Mesenchymal stem cell (in vitro differentiated cells and primary cell): ENCODE measurements around the gene ALOX12B.
"Not testable (repeated sequence)": the region's sequence is repeated elsewhere in the genome, so short reads cannot be mapped to it uniquely, and the experiment has no call there.

Source experiments
- DNase-seq: peaks from one replicate; pipeline ENCODE4 v3.0.0-alpha.2; 2013
- H2AFZ ChIP-seq: one replicate; pipeline ENCODE4 v1.6.1; 2013; ENCODE audit warnings: low read depth, mild to moderate bottlenecking, control low read depth, inconsistent platforms, low read length, moderate library complexity
- H2AK5ac ChIP-seq: 2 replicates; pipeline ENCODE4 v1.6.1; 2013; ENCODE audit warnings: low read length, moderate library complexity, mild to moderate bottlenecking, inconsistent platforms; ENCODE audit not compliant: severe bottlenecking
- H2BK120ac ChIP-seq: one replicate; pipeline ENCODE4 v1.6.1; 2013; ENCODE audit warnings: low read depth, mild to moderate bottlenecking, inconsistent platforms, low read length, moderate library complexity
- H2BK12ac ChIP-seq, 2 experiments: one replicate each; pipeline ENCODE4 v1.6.1; 2013; ENCODE audit warnings: inconsistent platforms in 2 of 2, low read length in 2 of 2, mild to moderate bottlenecking in 2 of 2, moderate library complexity in 2 of 2, control low read depth in 1 of 2
- H2BK15ac ChIP-seq: one replicate; pipeline ENCODE4 v1.6.1; 2013; ENCODE audit warnings: mild to moderate bottlenecking, low read depth, inconsistent platforms; ENCODE audit not compliant: poor library complexity, severe bottlenecking
- H2BK5ac ChIP-seq: 2 replicates; pipeline ENCODE4 v1.6.1; 2013; ENCODE audit warnings: low read depth, mild to moderate bottlenecking, low read length, control low read depth, inconsistent platforms; ENCODE audit not compliant: poor library complexity, severe bottlenecking
- H3K14ac ChIP-seq, 2 experiments: one replicate each; pipeline ENCODE4 v1.6.1; 2013; ENCODE audit warnings: inconsistent platforms in 2 of 2, low read length in 2 of 2, control low read depth in 1 of 2, mild to moderate bottlenecking in 1 of 2, moderate library complexity in 1 of 2
- H3K18ac ChIP-seq, 2 experiments: one replicate each; pipeline ENCODE4 v1.6.1; 2013; ENCODE audit warnings: inconsistent platforms in 2 of 2, low read length in 2 of 2, control low read depth in 1 of 2, low read depth in 1 of 2, mild to moderate bottlenecking in 1 of 2
- H3K23ac ChIP-seq, 2 experiments: one replicate each; pipeline ENCODE4 v1.6.1; 2013; ENCODE audit warnings: inconsistent platforms in 2 of 2, low read length in 2 of 2, mild to moderate bottlenecking in 2 of 2, moderate library complexity in 2 of 2, control low read depth in 1 of 2
- H3K27ac ChIP-seq: 2 replicates; pipeline ENCODE4 v1.5.1; 2013; ENCODE audit warnings: mild to moderate bottlenecking, moderate library complexity, low read length, control low read depth, inconsistent platforms; ENCODE audit not compliant: poor library complexity, severe bottlenecking
- H3K27me3 ChIP-seq, 2 experiments: 2 replicates each; pipeline versions ENCODE4 v1.6.1 to v1.7.0; 2013; ENCODE audit warnings: low read length in 2 of 2, mild to moderate bottlenecking in 2 of 2, moderate library complexity in 2 of 2, control low read depth in 1 of 2, inconsistent platforms in 1 of 2; ENCODE audit not compliant: control insufficient read depth in 1 of 2, insufficient read depth in 1 of 2
- H3K36me3 ChIP-seq, 2 experiments: 2 replicates each; pipeline versions ENCODE4 v1.6.1 to v1.7.0; 2013; ENCODE audit warnings: low read length in 2 of 2, control low read depth in 1 of 2, inconsistent platforms in 1 of 2, low read depth in 1 of 2, mild to moderate bottlenecking in 1 of 2; ENCODE audit not compliant: insufficient read depth in 2 of 2, control insufficient read depth in 1 of 2
- H3K4ac ChIP-seq, 2 experiments: one replicate each; pipeline ENCODE4 v1.6.1; 2013; ENCODE audit warnings: inconsistent platforms in 2 of 2, low read length in 2 of 2, mild to moderate bottlenecking in 2 of 2, moderate library complexity in 2 of 2, control low read depth in 1 of 2, low read depth in 1 of 2
- H3K4me1 ChIP-seq: 2 replicates; pipeline ENCODE4 v1.6.1; 2013; ENCODE audit warnings: low read depth, low read length, control low read depth; ENCODE audit not compliant: control insufficient read depth, insufficient read depth
- H3K4me2 ChIP-seq: 2 replicates; pipeline ENCODE4 v1.6.1; 2013; ENCODE audit warnings: low read length, mild to moderate bottlenecking, inconsistent platforms; ENCODE audit not compliant: poor library complexity, severe bottlenecking
- H3K4me3 ChIP-seq, 2 experiments: 2 replicates each; pipeline versions ENCODE4 v1.5.1 to v1.7.0; 2013; ENCODE audit warnings: low read length in 2 of 2, mild to moderate bottlenecking in 2 of 2, control low read depth in 1 of 2, low read depth in 1 of 2; ENCODE audit not compliant: insufficient read depth in 1 of 2
- H3K79me1 ChIP-seq: replicated peaks from 2 replicates; pipeline ENCODE4 v1.6.1; 2013; ENCODE audit warnings: mild to moderate bottlenecking, control low read depth, low read length, inconsistent platforms; ENCODE audit not compliant: poor library complexity, severe bottlenecking
- H3K9ac ChIP-seq: 2 replicates; pipeline ENCODE4 v1.7.0; 2013; ENCODE audit warnings: mild to moderate bottlenecking, low read length, moderate library complexity
- H3K9me3 ChIP-seq: 2 replicates; pipeline ENCODE4 v1.7.0; 2013; ENCODE audit warnings: mild to moderate bottlenecking, low read length; ENCODE audit not compliant: control insufficient read depth
- H4K8ac ChIP-seq: one replicate; pipeline ENCODE4 v1.6.1; 2013; ENCODE audit warnings: inconsistent platforms, mild to moderate bottlenecking, low read length, moderate library complexity
- H4K91ac ChIP-seq: one replicate; pipeline ENCODE4 v1.6.1; 2013; ENCODE audit warnings: mild to moderate bottlenecking, low read length, inconsistent platforms
- WGBS: methylation state at CpG from one replicate; pipeline ENCODE4 v1.1.7; 2013; ENCODE audit warnings: mixed read lengths; 5-methylcytosine and 5-hydroxymethylcytosine counted together

Gene ALOX12B

GRCh38 chr17:8077939-8078338 lies 9.6 kb downstream of the ALOX12B start:
- not testable (repeated sequence) for H2AFZ ChIP-seq, H3K23ac ChIP-seq, H2BK12ac ChIP-seq, DNase-seq, H4K8ac ChIP-seq, H3K14ac ChIP-seq, H3K4me3 ChIP-seq, H2BK5ac ChIP-seq, H3K79me1 ChIP-seq, H2BK15ac ChIP-seq, H4K91ac ChIP-seq, H3K36me3 ChIP-seq, H3K9me3 ChIP-seq, H3K18ac ChIP-seq, H3K9ac ChIP-seq, H2AK5ac ChIP-seq, H2BK120ac ChIP-seq, H3K27ac ChIP-seq, H3K4ac ChIP-seq, H3K4me2 ChIP-seq
- H3K4me1 ChIP-seq, result peaks cover 16% of the 10 kb centered on the region
- H3K27me3 ChIP-seq, result peaks cover 89 to 94% of the 10 kb centered on the region in 2 experiments
- WGBS, result 71% methylated on average over 4 of the region's 5 CpGs

GRCh38 chr17:8076502-8077266 lies 10.8 kb downstream of the ALOX12B start:
- 88% methylated on average over 13 of the region's 13 CpGs for WGBS
- Histone ChIP-seq H3K27me3 (peaks cover 90 to 94% of the 10 kb centered on the region in 2 experiments), H4K91ac (no peak overlapping the region), H2BK5ac (no peak overlapping the region), H3K27ac (no peak overlapping the region), H3K23ac (no peak overlapping the region), H4K8ac (no peak overlapping the region), H2AFZ (no peak overlapping the region), H3K9me3 (no peaks in the 10 kb centered on the region), H3K79me1 (no peaks in the 10 kb centered on the region), H3K4me1 (peaks cover 22% of the 10 kb centered on the region), H3K4ac (no peak overlapping the region), H3K14ac (no peak overlapping the region), H3K4me3 (no peak overlapping the region), H2AK5ac (no peak overlapping the region), H2BK120ac (no peak overlapping the region), H3K9ac (no peak overlapping the region), H2BK15ac (no peak overlapping the region), H3K4me2 (no peak overlapping the region), H3K36me3 (no peaks in the 10 kb centered on the region), H3K18ac (no peak overlapping the region), H2BK12ac (no peak overlapping the region)
- DNase-seq, result no peak

GRCh38 chr17:8075574-8076342 lies 11.8 kb downstream of the ALOX12B start:
- Histone ChIP-seq H3K9ac (no peak overlapping the region), H3K4me1 (peaks cover 22% of the 10 kb centered on the region), H3K18ac (no peak overlapping the region), H2BK120ac (no peak overlapping the region), H4K8ac (no peak overlapping the region), H2AFZ (no peak overlapping the region), H3K27ac (no peak overlapping the region), H3K79me1 (no peaks in the 10 kb centered on the region), H2AK5ac (no peak overlapping the region), H3K4ac (no peak overlapping the region), H3K27me3 (peaks cover 90 to 95% of the 10 kb centered on the region in 2 experiments), H3K14ac (peak overlapping the region in 1 of 2 experiments; percentile 61), H3K4me3 (no peak overlapping the region), H3K9me3 (no peaks in the 10 kb centered on the region), H3K36me3 (no peaks in the 10 kb centered on the region), H3K4me2 (no peak overlapping the region), H2BK12ac (no peak overlapping the region), H2BK5ac (no peak overlapping the region), H4K91ac (no peak overlapping the region), H2BK15ac (no peak overlapping the region), H3K23ac (no peak overlapping the region)
- DNase-seq, result no peak
- WGBS, result 87% methylated on average over 13 of the region's 14 CpGs

- Histone ChIP-seq H3K79me1 (no peaks in the 10 kb centered on the region), H4K8ac (no peak overlapping the region), H3K9ac (no peak overlapping the region), H2AK5ac (no peak overlapping the region), H2BK120ac (no peak overlapping the region), H4K91ac (no peak overlapping the region), H2BK15ac (no peak overlapping the region), H3K27me3 (peaks cover 89 to 95% of the 10 kb centered on the region in 2 experiments), H3K4me3 (no peak overlapping the region), H2BK12ac (no peak overlapping the region), H3K18ac (no peak overlapping the region), H2BK5ac (no peak overlapping the region), H2AFZ (no peak overlapping the region), H3K4ac (no peak overlapping the region), H3K36me3 (no peaks in the 10 kb centered on the region), H3K27ac (no peak overlapping the region), H3K9me3 (no peaks in the 10 kb centered on the region), H3K4me1 (peaks cover 18% of the 10 kb centered on the region), H3K14ac (no peak overlapping the region), H3K4me2 (no peak overlapping the region), H3K23ac (no peak overlapping the region)
- DNase-seq, result no peak
- 89% methylated on average over 3 of the region's 3 CpGs for WGBS
These were observed 12.4 kb downstream of the ALOX12B start for GRCh38 chr17:8075081-8075480.
